Fibroblast of lung (primary cell): ENCODE measurements around the gene JAGN1.

Source experiments
- EZH2 ChIP-seq: IDR thresholded peaks from 2 replicates; pipeline ENCODE4 v1.5.1; 2012; ENCODE audit warnings: low read length, control low read depth, mild to moderate bottlenecking; ENCODE audit errors: missing control alignments
- TF ChIP-seq, protein P1 (sequence below), 2 donors: IDR thresholded peaks in 1 of 2; conservative IDR thresholded peaks in 1 of 2; 1 replicate in 1 of 2; 2 replicates in 1 of 2; pipeline ENCODE4 v1.5.1; 2011 to 2012; ENCODE audit warnings: low read length in 2 of 2, control low read depth in 1 of 2, inconsistent platforms in 1 of 2, low read depth in 1 of 2, mild to moderate bottlenecking in 1 of 2

GRCh38 chr3:9863058-9863772 is 27.2 kb upstream of the JAGN1 start:
- TF ChIP-seq, protein P1, sequence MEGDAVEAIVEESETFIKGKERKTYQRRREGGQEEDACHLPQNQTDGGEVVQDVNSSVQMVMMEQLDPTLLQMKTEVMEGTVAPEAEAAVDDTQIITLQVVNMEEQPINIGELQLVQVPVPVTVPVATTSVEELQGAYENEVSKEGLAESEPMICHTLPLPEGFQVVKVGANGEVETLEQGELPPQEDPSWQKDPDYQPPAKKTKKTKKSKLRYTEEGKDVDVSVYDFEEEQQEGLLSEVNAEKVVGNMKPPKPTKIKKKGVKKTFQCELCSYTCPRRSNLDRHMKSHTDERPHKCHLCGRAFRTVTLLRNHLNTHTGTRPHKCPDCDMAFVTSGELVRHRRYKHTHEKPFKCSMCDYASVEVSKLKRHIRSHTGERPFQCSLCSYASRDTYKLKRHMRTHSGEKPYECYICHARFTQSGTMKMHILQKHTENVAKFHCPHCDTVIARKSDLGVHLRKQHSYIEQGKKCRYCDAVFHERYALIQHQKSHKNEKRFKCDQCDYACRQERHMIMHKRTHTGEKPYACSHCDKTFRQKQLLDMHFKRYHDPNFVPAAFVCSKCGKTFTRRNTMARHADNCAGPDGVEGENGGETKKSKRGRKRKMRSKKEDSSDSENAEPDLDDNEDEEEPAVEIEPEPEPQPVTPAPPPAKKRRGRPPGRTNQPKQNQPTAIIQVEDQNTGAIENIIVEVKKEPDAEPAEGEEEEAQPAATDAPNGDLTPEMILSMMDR (conservative IDR thresholded peaks at IDR 0.05 in 1 of 2, IDR thresholded peaks at IDR 0.05 in 1 of 2; ENCODE audit: low read depth in 1 of 2, low read length in 2 of 2) = no peak
- TF ChIP-seq EZH2 = no peak
